SU-DHL-6 (cell line): ENCODE results near the gene GDPGP1.

Experiments used
- H2AFZ ChIP-seq: fragments of 200-600 bp; sonication (generic); 2 replicates; pipeline ENCODE4 v1.6.1; 2014; ENCODE audit warnings: low read depth, mild to moderate bottlenecking, moderate library complexity, mixed read lengths, antibody characterized with exemption, low read length; ENCODE audit not compliant: severe bottlenecking
- H3F3A ChIP-seq: fragments of 200-600 bp; shearing (Covaris generic); 2 replicates; pipeline ENCODE4 v1.6.0; 2016; ENCODE audit warnings: antibody characterized with exemption, mild to moderate bottlenecking; ENCODE audit not compliant: insufficient read depth
- H3K27ac ChIP-seq: fragments of 200-600 bp; sonication (generic); 2 replicates; pipeline ENCODE4 v1.5.1; 2016; ENCODE audit warnings: low read depth, mild to moderate bottlenecking, low read length, moderate library complexity, mixed read lengths
- H3K27me3 ChIP-seq: fragments of 200-600 bp; sonication (generic), shearing (Covaris generic); 2 replicates; pipeline ENCODE4 v1.6.0; 2014; ENCODE audit warnings: mild to moderate bottlenecking, low read length
- H3K36me3 ChIP-seq: fragments of 200-600 bp; sonication (generic); 2 replicates; pipeline ENCODE4 v1.6.1; 2014; ENCODE audit warnings: mild to moderate bottlenecking, low read length, mixed read lengths
- H3K4me2 ChIP-seq: fragments of 300-600, 200-600 bp; shearing (Covaris generic), sonication (generic); 2 replicates; pipeline ENCODE4 v1.6.0; 2014; ENCODE audit warnings: low read length, low read depth, mild to moderate bottlenecking; ENCODE audit not compliant: poor library complexity, severe bottlenecking
- H3K4me3 ChIP-seq: fragments of 200-600 bp; sonication (generic); 2 replicates; pipeline ENCODE4 v1.5.1; 2014; ENCODE audit warnings: antibody characterized with exemption, low read length, mild to moderate bottlenecking, mixed read lengths; ENCODE audit not compliant: insufficient read depth, poor library complexity, severe bottlenecking
- H3K79me2 ChIP-seq: fragments of 200-600 bp; sonication (generic); 2 replicates; pipeline ENCODE4 v1.6.1; 2014; ENCODE audit warnings: mild to moderate bottlenecking, low read length, moderate library complexity; ENCODE audit not compliant: insufficient read depth
- H3K9ac ChIP-seq: fragments of 200-600 bp; sonication (generic); 2 replicates; pipeline ENCODE4 v1.7.0; 2014; ENCODE audit warnings: mild to moderate bottlenecking, low read length
- H3K9me2 ChIP-seq: fragments of 200-600 bp; sonication (generic); replicated peaks from 2 replicates; pipeline ENCODE4 v1.6.1; 2014; ENCODE audit warnings: low read length; ENCODE audit not compliant: insufficient read depth
- H3K9me3 ChIP-seq: fragments of 200-600 bp; sonication (generic); 2 replicates; pipeline ENCODE4 v1.6.1; 2014; ENCODE audit warnings: low read length, mixed read lengths; ENCODE audit not compliant: insufficient read depth
- H4K20me1 ChIP-seq: fragments of 200-600 bp; sonication (generic); 2 replicates; pipeline ENCODE4 v1.6.1; 2014; ENCODE audit warnings: low read depth, mild to moderate bottlenecking, antibody characterized with exemption, low read length, moderate library complexity, mixed read lengths
- EZH2phosphoT487 ChIP-seq: fragments of 200-600 bp; sonication (generic), shearing (Covaris generic); conservative IDR thresholded peaks from 2 replicates; pipeline ENCODE4 v1.6.1; 2018; ENCODE audit warnings: mild to moderate bottlenecking, antibody characterized with exemption, low read length, moderate library complexity, mixed read lengths
- TF ChIP-seq, protein P1 (sequence below): fragments of 200-600 bp; sonication (generic); IDR thresholded peaks from one replicate; pipeline ENCODE4 v1.5.1; 2017; ENCODE audit warnings: antibody characterized with exemption, mild to moderate bottlenecking, low read length, moderate library complexity; ENCODE audit not compliant: insufficient read depth, poor library complexity, severe bottlenecking

Gene GDPGP1

DNA sequence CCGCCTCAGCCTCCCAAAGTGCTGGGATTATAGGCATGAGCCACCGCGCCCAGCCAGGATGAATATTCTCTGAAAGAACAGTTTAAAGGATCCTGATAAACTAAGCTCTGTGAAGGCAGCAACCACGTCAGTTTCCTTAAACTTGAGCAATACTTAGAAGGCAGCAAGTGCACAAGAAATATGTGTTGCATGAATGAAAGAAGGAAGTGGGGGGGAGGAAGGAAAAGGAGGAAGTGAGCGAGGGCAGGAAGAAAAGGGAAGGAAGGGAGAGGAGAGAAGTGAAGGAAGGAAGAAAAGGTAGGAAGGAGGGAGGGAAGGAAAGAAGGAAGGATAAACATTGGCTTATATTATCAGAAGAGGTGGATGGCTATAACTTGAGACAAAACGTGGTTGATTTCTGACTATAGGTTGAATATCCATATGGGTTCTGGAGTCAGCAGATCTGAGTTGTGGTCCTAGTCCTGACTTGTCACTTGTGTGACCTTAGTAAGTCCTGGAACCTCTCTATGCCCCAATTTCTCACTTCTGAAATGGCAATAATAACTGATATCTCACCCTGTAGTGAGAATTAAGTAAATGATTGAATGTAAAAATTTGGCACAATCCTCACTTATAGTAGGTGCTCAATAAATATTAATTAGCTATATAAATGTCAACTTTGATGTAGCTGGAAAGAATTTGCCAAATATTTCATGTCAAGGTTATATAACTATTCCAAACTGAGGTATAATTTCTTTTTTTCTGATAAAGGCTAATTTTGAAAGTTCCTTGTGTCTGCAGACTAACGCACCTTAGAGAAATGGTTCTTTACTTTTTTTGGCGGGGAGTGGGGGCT is 44.9 kb upstream of the GDPGP1 start:
- Histone ChIP-seq H3K4me2 (no peak overlapping the region), H3K79me2 (no peaks in the 10 kb centered on the region), H3F3A (peaks cover 13% of the 10 kb centered on the region), H3K4me3 (no peak overlapping the region), H3K36me3 (no peaks in the 10 kb centered on the region), H3K9ac (no peak overlapping the region), H4K20me1 (no peaks in the 10 kb centered on the region), H3K27me3 (no peaks in the 10 kb centered on the region), H3K9me2 (no peaks in the 10 kb centered on the region), H3K9me3 (no peaks in the 10 kb centered on the region), H3K27ac (no peak overlapping the region), H2AFZ (no peak overlapping the region)
- TF ChIP-seq EZH2phosphoT487 = no peak

GRCh38 chr15:90189781-90190467 is 44.1 kb upstream of the GDPGP1 start:
- no peaks in the 10 kb centered on the region for H3K79me2 ChIP-seq
- no peaks in the 10 kb centered on the region for H3K27me3 ChIP-seq
- H3F3A ChIP-seq = peaks cover 13% of the 10 kb centered on the region
- no peaks in the 10 kb centered on the region for H3K9me2 ChIP-seq
- no peaks in the 10 kb centered on the region for H3K9me3 ChIP-seq
- no peak overlapping the region for H3K4me2 ChIP-seq
- H4K20me1 ChIP-seq = no peaks in the 10 kb centered on the region
- no peak overlapping the region for H2AFZ ChIP-seq
- H3K4me3 ChIP-seq = no peak overlapping the region
- no peak overlapping the region for H3K27ac ChIP-seq
- no peaks in the 10 kb centered on the region for H3K36me3 ChIP-seq
- TF ChIP-seq, protein P1, sequence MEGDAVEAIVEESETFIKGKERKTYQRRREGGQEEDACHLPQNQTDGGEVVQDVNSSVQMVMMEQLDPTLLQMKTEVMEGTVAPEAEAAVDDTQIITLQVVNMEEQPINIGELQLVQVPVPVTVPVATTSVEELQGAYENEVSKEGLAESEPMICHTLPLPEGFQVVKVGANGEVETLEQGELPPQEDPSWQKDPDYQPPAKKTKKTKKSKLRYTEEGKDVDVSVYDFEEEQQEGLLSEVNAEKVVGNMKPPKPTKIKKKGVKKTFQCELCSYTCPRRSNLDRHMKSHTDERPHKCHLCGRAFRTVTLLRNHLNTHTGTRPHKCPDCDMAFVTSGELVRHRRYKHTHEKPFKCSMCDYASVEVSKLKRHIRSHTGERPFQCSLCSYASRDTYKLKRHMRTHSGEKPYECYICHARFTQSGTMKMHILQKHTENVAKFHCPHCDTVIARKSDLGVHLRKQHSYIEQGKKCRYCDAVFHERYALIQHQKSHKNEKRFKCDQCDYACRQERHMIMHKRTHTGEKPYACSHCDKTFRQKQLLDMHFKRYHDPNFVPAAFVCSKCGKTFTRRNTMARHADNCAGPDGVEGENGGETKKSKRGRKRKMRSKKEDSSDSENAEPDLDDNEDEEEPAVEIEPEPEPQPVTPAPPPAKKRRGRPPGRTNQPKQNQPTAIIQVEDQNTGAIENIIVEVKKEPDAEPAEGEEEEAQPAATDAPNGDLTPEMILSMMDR = no peak
- no peak for TF ChIP-seq EZH2phosphoT487
- 0 out of 2 replicates have a peak overlapping the region, but pooled peaks have one; percentile 54 for H3K9ac ChIP-seq

GRCh38 chr15:90190606-90191343 is 43.2 kb upstream of the GDPGP1 start:
- no peak for TF ChIP-seq EZH2phosphoT487
- TF ChIP-seq, protein P1 = no peak
- no peaks in the 10 kb centered on the region for H3K79me2 ChIP-seq
- H3K4me2 ChIP-seq = peak overlapping the region; percentile 74
- H3F3A ChIP-seq = peaks cover 11% of the 10 kb centered on the region
- peak overlapping the region; percentile 54 for H3K9ac ChIP-seq
- no peaks in the 10 kb centered on the region for H3K9me2 ChIP-seq
- peak overlapping the region; percentile 65 for H2AFZ ChIP-seq
- peak overlapping the region; percentile 31 for H3K4me3 ChIP-seq
- no peaks in the 10 kb centered on the region for H3K9me3 ChIP-seq
- peak overlapping the region; percentile 95 for H3K27ac ChIP-seq
- no peaks in the 10 kb centered on the region for H3K27me3 ChIP-seq
- no peaks in the 10 kb centered on the region for H4K20me1 ChIP-seq
- no peaks in the 10 kb centered on the region for H3K36me3 ChIP-seq
